K562 (cell line): ENCODE measurements around the gene CBLIF. TPM values are rescaled to one million over a fixed set of nuclear protein-coding genes. Genes with fewer than 3 reads are reported as not detected.

Experiments
- ATAC-seq: fragments of 200-7000 bp; cut with Tn5 transposase; 3 replicates; pipeline ENCODE4 v1.9.1; 2020; ENCODE audit warnings: moderate library complexity
- BruUV-seq: library from RNA; stranded (reverse); fragments of 400-500 nt; replicated peaks from 2 replicates; lab custom pipeline; 2021; lab: Mats Ljungman, UMichigan
- CTCF ChIA-PET: fragments of 300-600 bp; formaldehyde crosslinking; extraction: SDS; loops from one replicate; lab custom pipeline; 2021; ENCODE audit warnings: low intra/inter-chr PET ratio; lab: Yijun Ruan, JAX
- POLR2A ChIA-PET: fragments of 300-600, 350-650 bp; sonication (Branson Sonifier 250); formaldehyde crosslinking; extraction: SDS; loops from one replicate; lab custom pipeline; 2021; ENCODE audit warnings: antibody characterized with exemption, inconsistent platforms; lab: Yijun Ruan, JAX
- DNase-seq, 4 experiments: peaks; one replicate each; pipeline versions ENCODE4 v3.0.0 to v3.0.0-alpha.2; 2011 to 2018; ENCODE audit warnings: low spot score in 3 of 4, mixed read lengths in 3 of 4; ENCODE audit errors: extremely low read depth in 1 of 4
- FAIRE-seq: peaks from 2 replicates; lab custom pipeline; 2011; peaks lifted over from hg19 to GRCh38; lab: Jason Lieb, UNC
- H2AFZ ChIP-seq: 2 replicates; pipeline ENCODE4 v1.6.0; 2011; ENCODE audit warnings: low read depth, low read length, control low read depth, inconsistent platforms
- H3K27ac ChIP-seq: fragments of 200-600 bp; 3 replicates; pipeline ENCODE4 v1.8.0; 2011; ENCODE audit warnings: low read depth, mild to moderate bottlenecking, control low read depth, inconsistent platforms, low read length, moderate library complexity, mixed read lengths; ENCODE audit errors: extremely low read depth
- H3K27me3 ChIP-seq, 2 experiments: fragments of 300-600 bp in 1 of 2; 2 replicates in 1 of 2; 3 replicates in 1 of 2; pipeline versions ENCODE4 v1.6.0 to v1.8.0; 2011; ENCODE audit warnings: inconsistent platforms in 2 of 2, low read length in 2 of 2, mild to moderate bottlenecking in 1 of 2, mixed read lengths in 1 of 2, moderate library complexity in 1 of 2; ENCODE audit not compliant: control insufficient read depth in 2 of 2, insufficient read depth in 2 of 2
- H3K36me3 ChIP-seq: fragments of 300-600 bp; 3 replicates; pipeline ENCODE4 v1.8.0; 2011; ENCODE audit warnings: mild to moderate bottlenecking, low read length, inconsistent platforms; ENCODE audit not compliant: control insufficient read depth, insufficient read depth
- H3K4me1 ChIP-seq, 2 experiments: fragments of 200-600 bp in 1 of 2; replicated peaks in 1 of 2; 2 replicates in 1 of 2; 3 replicates in 1 of 2; pipeline versions ENCODE4 v1.5.1 to v1.8.0; 2011; ENCODE audit warnings: inconsistent platforms in 2 of 2, low read length in 2 of 2, mild to moderate bottlenecking in 1 of 2, mixed read lengths in 1 of 2, moderate library complexity in 1 of 2; ENCODE audit not compliant: control insufficient read depth in 2 of 2, insufficient read depth in 2 of 2
- H3K4me2 ChIP-seq: 2 replicates; pipeline ENCODE4 v1.6.1; 2011; ENCODE audit warnings: low read length, control low read depth, inconsistent platforms, mixed read lengths; ENCODE audit not compliant: insufficient read depth
- H3K4me3 ChIP-seq: fragments of 200-600 bp; sonication (generic), shearing (Covaris generic); 2 replicates; pipeline ENCODE4 v1.5.1; 2016; ENCODE audit warnings: control low read depth, inconsistent platforms
- H3K79me2 ChIP-seq: fragments of 200-600 bp; 3 replicates; pipeline ENCODE4 v1.8.0; 2011; ENCODE audit warnings: low read length, inconsistent platforms; ENCODE audit not compliant: control insufficient read depth, insufficient read depth
- H3K9ac ChIP-seq, 2 experiments: 2 replicates each; pipeline versions ENCODE4 v1.6.0 to v1.6.1; 2011; ENCODE audit warnings: low read depth in 2 of 2, low read length in 2 of 2, control low read depth in 1 of 2, inconsistent platforms in 1 of 2, mild to moderate bottlenecking in 1 of 2, mixed read lengths in 1 of 2; ENCODE audit not compliant: insufficient read depth in 1 of 2
- H3K9me1 ChIP-seq: one replicate; pipeline ENCODE4 v1.6.0; 2011; ENCODE audit warnings: inconsistent platforms, mild to moderate bottlenecking, low read length, moderate library complexity; ENCODE audit not compliant: control insufficient read depth, insufficient read depth
- H3K9me3 ChIP-seq: replicated peaks from 2 replicates; pipeline ENCODE4 v1.5.1; 2011; ENCODE audit warnings: low read depth, low read length, inconsistent platforms; ENCODE audit not compliant: control insufficient read depth, insufficient read depth
- H4K20me1 ChIP-seq: replicated peaks from 2 replicates; pipeline ENCODE4 v1.6.1; 2011; ENCODE audit warnings: low read length, inconsistent platforms, mixed read lengths; ENCODE audit not compliant: control insufficient read depth, insufficient read depth
- ARID3B ChIP-seq: fragments of 250-450 bp; sonication (Bioruptor Pico); IDR thresholded peaks from 2 replicates; pipeline ENCODE4 v1.4.0; 2020; ENCODE audit warnings: borderline replicate concordance
- CBFA2T2 ChIP-seq: fragments of 450-650 bp; conservative IDR thresholded peaks from 2 replicates; pipeline ENCODE4 v1.6.1; 2017; ENCODE audit warnings: mild to moderate bottlenecking
- CHD2 ChIP-seq: IDR thresholded peaks from 2 replicates; pipeline ENCODE4 v1.6.1; 2011; ENCODE audit warnings: low read depth, low read length
- FOXM1 ChIP-seq, 2 experiments: fragments of 450-650 bp in 1 of 2; sonication (generic) in 1 of 2; formaldehyde crosslinking in 1 of 2; IDR thresholded peaks; 2 replicates each; pipeline versions ENCODE4 v1.6.1 to v1.9.0; 2017 to 2022; ENCODE audit warnings: low read depth in 2 of 2, mild to moderate bottlenecking in 2 of 2, missing genetic modification reagents in 1 of 2, moderate library complexity in 1 of 2
- FOXP1 ChIP-seq: sonication (generic); formaldehyde crosslinking; IDR thresholded peaks from 2 replicates; pipeline ENCODE4 v1.8.0; 2022; ENCODE audit warnings: mild to moderate bottlenecking, missing genetic modification reagents
- MCM2 ChIP-seq: fragments of 450-650 bp; IDR thresholded peaks from 2 replicates; pipeline ENCODE4 v1.6.1; 2017; ENCODE audit warnings: low read depth, mild to moderate bottlenecking
- MCM3 ChIP-seq: fragments of 450-650 bp; IDR thresholded peaks from 2 replicates; pipeline ENCODE4 v1.6.1; 2016
- MYNN ChIP-seq, 2 experiments: sonication (generic); formaldehyde crosslinking in 1 of 2; IDR thresholded peaks; 2 replicates each; pipeline versions ENCODE4 v1.5.0 to v1.6.1; 2016 to 2020; ENCODE audit warnings: antibody characterized with exemption in 1 of 2, missing genetic modification reagents in 1 of 2
- NKRF ChIP-seq: fragments of 450-650 bp; IDR thresholded peaks from 2 replicates; pipeline ENCODE4 v1.6.1; 2016; ENCODE audit warnings: borderline replicate concordance
- POLR2B ChIP-seq: fragments of 450-650 bp; IDR thresholded peaks from 2 replicates; pipeline ENCODE4 v1.6.1; 2018; ENCODE audit warnings: low read depth; ENCODE audit not compliant: partially characterized antibody
- ZNF253 ChIP-seq: fragments of 250-450 bp; sonication (Bioruptor Pico); conservative IDR thresholded peaks from 2 replicates; pipeline ENCODE4 v1.6.1; 2021; ENCODE audit warnings: mild to moderate bottlenecking
- ZNF3 ChIP-seq: fragments of 250-450 bp; sonication (Bioruptor Pico); IDR thresholded peaks from 2 replicates; pipeline ENCODE4 v1.5.0; 2021; ENCODE audit warnings: mild to moderate bottlenecking, moderate library complexity
- ZNF584 ChIP-seq: fragments of 200-800 bp; sonication (Bioruptor generic); IDR thresholded peaks from 2 replicates; pipeline ENCODE4 v1.6.1; 2016; ENCODE audit warnings: low read depth, mild to moderate bottlenecking, missing genetic modification characterization, missing compliant biosample characterization
- WGBS: fragments of 100-300 bp; shearing (Covaris generic); methylation state at CpG from one replicate; pipeline ENCODE4 v1.1.6; 2016; ENCODE audit warnings: low coverage, mixed read lengths; ENCODE audit not compliant: insufficient coverage; ENCODE audit errors: missing lambda C conversion rate; 5-methylcytosine and 5-hydroxymethylcytosine counted together
- in situ Hi-C: fragments of 300-500 bp; cut with MboI; formaldehyde crosslinking; loops from 4 replicates; pipeline ENCODE4 v1.15.0; 2018; ENCODE audit warnings: inconsistent platforms, mixed read lengths
- intact Hi-C: fragments of 100-400 bp; cut with micrococcal nuclease; formaldehyde crosslinking; loops from 2 replicates; pipeline ENCODE4 v1.14.2; 2022
- polyA plus RNA-seq, 8 experiments: library from polyadenylated mRNA; depleted of rRNA in 4 of 8; stranded (reverse) in 5 of 8; unstranded in 3 of 8; fragments of >200 nt; fragmentation: Nextera tagmentation in 2 of 8; fragmentation: Illumina TruSeq in 1 of 8; extraction: Ambion mirVana in 2 of 8; extraction: Trizol in 1 of 8; gene quantifications; 2 replicates each; pipeline versions ENCODE4 v1.2.1 to v1.2.3, GENCODE V29; 2011 to 2014; ENCODE audit warnings: inconsistent platforms in 1 of 8, missing spikeins in 1 of 8
- total RNA-seq, 7 experiments: library from RNA; depleted of rRNA in 6 of 7; stranded (reverse); fragments of >200 nt in 6 of 7; fragmentation: Illumina TruSeq in 2 of 7; extraction: Trizol in 2 of 7; gene quantifications; 2 replicates each; pipeline versions ENCODE4 v1.2.1 to v1.2.3, GENCODE V29; 2011 to 2021; ENCODE audit warnings: low replicate concordance in 1 of 7

CBLIF gene
- total and polyA plus RNA-seq, 9 of the 15 experiments (the other 6 are each of a cell fraction or from before 2014, with no cell fraction given): 0.07 to 0.83 (median 0.54) TPM

GRCh38 chr11:59791639-59792038 is 53.7 kb downstream of the CBLIF start:
- POLR2A ChIA-PET: interaction anchor here (1.1 to 1.4 kb wide), 3 partner anchors 10 to 25 kb away, joined by 3 read pairs; no protein-coding TSS in a partner anchor
- Histone ChIP-seq H3K79me2 (no peaks in the 10 kb centered on the region), H3K9me3 (no peaks in the 10 kb centered on the region), H4K20me1 (peaks cover 7% of the 10 kb centered on the region; the same call in 1 of the 2 replicates), H3K9me1 (peaks cover 4% of the 10 kb centered on the region), H2AFZ (no peak overlapping the region), H3K9ac (no peak overlapping the region)
- in situ Hi-C loops: no loop called here
- ATAC-seq: no peak
- BruUV-seq: no TSS peak
- 72% methylated on average over 4 of the region's 4 CpGs for WGBS
- TF ChIP-seq MCM2 (no peak), ARID3B (CRISPR knock-in tag) (no peak), CBFA2T2 (no peak), MCM3 (no peak), ZNF253 (CRISPR knock-in tag) (no peak), POLR2B (no peak), ZNF584 (no peak), FOXM1 (IDR thresholded peaks at IDR 0.05; ENCODE audit: low read depth) (no peak), FOXM1 (CRISPR knock-in tag; IDR thresholded peaks at IDR 0.05; ENCODE audit: low read depth) (no peak), ZNF3 (no peak), CHD2 (no peak), NKRF (no peak), MYNN (IDR thresholded peaks at IDR 0.05) (no peak), MYNN (CRISPR knock-in tag; IDR thresholded peaks at IDR 0.05) (no peak), FOXP1 (CRISPR knock-in tag) (no peak)
- TF ChIP-seq, all 486 proteins: peak for 0
- FAIRE-seq (no peak), DNase-seq (no peak)
- peaks cover 96% of the 10 kb centered on the region for H3K36me3 ChIP-seq
- no peak overlapping the region for H3K27ac ChIP-seq
- no peak overlapping the region for H3K4me2 ChIP-seq
- no peak overlapping the region for H3K4me3 ChIP-seq
- peaks cover 4 to 14% of the 10 kb centered on the region in 2 experiments; a peak in 4 of 5 replicates for H3K4me1 ChIP-seq
- intact Hi-C loops: no loop called here
- no peaks in the 10 kb centered on the region for H3K27me3 ChIP-seq
- CTCF ChIA-PET: no interaction called here
